CD4-positive, alpha-beta T cell treated with Interleukin-12 subunit alpha and Interleukin-12 subunit beta, for 1 hour (primary cell): ENCODE data around the gene PRICKLE4.
"Not testable (repeated sequence)": the region's sequence is repeated elsewhere in the genome, so short reads cannot be mapped to it uniquely, and the experiment has no call there.

Experiments used
- DNase-seq: peaks from one replicate; pipeline ENCODE4 v3.0.0-alpha.2; 2020

Gene PRICKLE4

GRCh38 chr6:41801380-41801779 lies 20.8 kb downstream of the PRICKLE4 start:
- no peak for DNase-seq

- no peak for DNase-seq
Observed at GRCh38 chr6:41805830-41806774, 25.5 kb downstream of the PRICKLE4 start.

GRCh38 chr6:41811095-41811494 lies 30.5 kb downstream of the PRICKLE4 start:
- DNase-seq: no peak

GRCh38 chr6:41811946-41812345 lies 31.4 kb downstream of the PRICKLE4 start:
- DNase-seq: not testable (repeated sequence)

- no peak for DNase-seq
Observed at GRCh38 chr6:41813469-41813868, 32.9 kb downstream of the PRICKLE4 start.

GRCh38 chr6:41813956-41814355 lies 33.4 kb downstream of the PRICKLE4 start:
- no peak for DNase-seq

- DNase-seq: no peak
Observed at GRCh38 chr6:41814629-41815028, 34.0 kb downstream of the PRICKLE4 start.

- DNase-seq: no peak
Observed at GRCh38 chr6:41815587-41815986, 35.0 kb downstream of the PRICKLE4 start.

GRCh38 chr6:41818271-41819054 lies 37.9 kb downstream of the PRICKLE4 start:
- DNase-seq: no peak

- no peak for DNase-seq
Observed at GRCh38 chr6:41821266-41821665, 40.7 kb downstream of the PRICKLE4 start.

GRCh38 chr6:41822021-41822420 lies 41.4 kb downstream of the PRICKLE4 start:
- DNase-seq: no peak

GRCh38 chr6:41823178-41823577 lies 42.6 kb downstream of the PRICKLE4 start:
- DNase-seq: no peak

GRCh38 chr6:41824571-41825569 lies 44.3 kb downstream of the PRICKLE4 start:
- DNase-seq: no peak

GRCh38 chr6:41826343-41827022 lies 45.9 kb downstream of the PRICKLE4 start:
- DNase-seq: no peak

GRCh38 chr6:41832263-41832662 lies 51.7 kb downstream of the PRICKLE4 start:
- no peak for DNase-seq

- DNase-seq: no peak
Observed at GRCh38 chr6:41836022-41836659, 55.6 kb downstream of the PRICKLE4 start.

- DNase-seq: no peak
Observed at GRCh38 chr6:41836660-41837052, 56.1 kb downstream of the PRICKLE4 start.
